Astrocyte (in vitro differentiated cells and primary cell): ENCODE data around the gene CGN. TPM values are rescaled to one million over a fixed set of nuclear protein-coding genes. Genes with fewer than 3 reads are reported as not detected.

Experiments used
- DNase-seq: peaks from one replicate; pipeline ENCODE4 v3.0.0-alpha.2; 2010; ENCODE audit warnings: low read depth
- FAIRE-seq: peaks from 2 replicates; lab custom pipeline; 2011; peaks lifted over from hg19 to GRCh38; lab: Jason Lieb, UNC
- H2AFZ ChIP-seq: 2 replicates; pipeline ENCODE4 v1.6.0; 2012; ENCODE audit warnings: low read depth, low read length, inconsistent platforms
- H3K27ac ChIP-seq: 2 replicates; pipeline ENCODE4 v1.5.1; 2011; ENCODE audit warnings: low read depth, low read length, inconsistent platforms
- H3K27me3 ChIP-seq: 2 replicates; pipeline ENCODE4 v1.6.0; 2011; ENCODE audit warnings: low read length, inconsistent platforms; ENCODE audit not compliant: insufficient read depth
- H3K36me3 ChIP-seq: 2 replicates; pipeline ENCODE4 v1.5.1; 2011; ENCODE audit warnings: low read length, inconsistent platforms; ENCODE audit not compliant: insufficient read depth
- H3K4me1 ChIP-seq: 2 replicates; pipeline ENCODE4 v1.5.1; 2011; ENCODE audit warnings: low read length, inconsistent platforms; ENCODE audit not compliant: insufficient read depth
- H3K4me2 ChIP-seq: 2 replicates; pipeline ENCODE4 v1.6.0; 2012; ENCODE audit warnings: low read length, inconsistent platforms
- H3K4me3 ChIP-seq: 2 replicates; pipeline ENCODE4 v1.5.1; 2011; ENCODE audit warnings: low read depth, mild to moderate bottlenecking, low read length, inconsistent platforms; ENCODE audit not compliant: insufficient read depth
- H3K79me2 ChIP-seq: 2 replicates; pipeline ENCODE4 v1.6.0; 2012; ENCODE audit warnings: mild to moderate bottlenecking, low read length, inconsistent platforms; ENCODE audit not compliant: insufficient read depth
- H3K9ac ChIP-seq: 2 replicates; pipeline ENCODE4 v1.6.0; 2012; ENCODE audit warnings: mild to moderate bottlenecking, low read length, inconsistent platforms
- H3K9me3 ChIP-seq: 2 replicates; pipeline ENCODE4 v1.5.1; 2012; ENCODE audit warnings: low read depth, mild to moderate bottlenecking, low read length, inconsistent platforms; ENCODE audit not compliant: insufficient read depth
- H4K20me1 ChIP-seq: 2 replicates; pipeline ENCODE4 v1.6.0; 2012; ENCODE audit warnings: low read length, inconsistent platforms; ENCODE audit not compliant: insufficient read depth
- H3K27ac Mint-ChIP-seq: one replicate; pipeline ENCODE4 v1.8.0; 2021; ENCODE audit warnings: mild to moderate bottlenecking, mixed read lengths; ENCODE audit not compliant: unreplicated experiment
- H3K27me3 Mint-ChIP-seq: one replicate; pipeline ENCODE4 v1.8.0; 2021; ENCODE audit warnings: low read depth, mixed read lengths; ENCODE audit not compliant: unreplicated experiment
- H3K36me3 Mint-ChIP-seq: one replicate; pipeline ENCODE4 v1.8.0; 2021; ENCODE audit warnings: low read depth, mixed read lengths; ENCODE audit not compliant: unreplicated experiment
- H3K4me1 Mint-ChIP-seq: one replicate; pipeline ENCODE4 v1.8.0; 2021; ENCODE audit warnings: low read depth, mixed read lengths; ENCODE audit not compliant: unreplicated experiment
- H3K4me3 Mint-ChIP-seq: one replicate; pipeline ENCODE4 v1.8.0; 2021; ENCODE audit warnings: mild to moderate bottlenecking, moderate library complexity, mixed read lengths; ENCODE audit not compliant: unreplicated experiment
- H3K9me3 Mint-ChIP-seq: one replicate; pipeline ENCODE4 v1.8.0; 2021; ENCODE audit warnings: mild to moderate bottlenecking, mixed read lengths; ENCODE audit not compliant: unreplicated experiment
- EZH2 ChIP-seq: IDR thresholded peaks from 2 replicates; pipeline ENCODE4 v1.6.1; 2012; ENCODE audit warnings: mild to moderate bottlenecking, low read length, inconsistent platforms; ENCODE audit not compliant: insufficient read depth
- total RNA-seq: library from RNA; stranded (reverse); gene quantifications from 2 replicates; pipeline ENCODE4 v1.2.1, GENCODE V29; 2021
- TF ChIP-seq, protein P1 (sequence below): IDR thresholded peaks from 2 replicates; pipeline ENCODE4 v1.5.1; 2011; ENCODE audit warnings: low read depth, mild to moderate bottlenecking, inconsistent platforms, low read length, moderate library complexity; ENCODE audit not compliant: insufficient read depth

CGN gene
- total RNA-seq, 1 donor from 2014 or later: 8.9 TPM

GRCh38 chr1:151512801-151513625 lies 1.8 kb downstream of the CGN start:
- Mint-ChIP-seq H3K27me3 (no peaks in the 10 kb centered on the region), H3K9me3 (peaks cover 2% of the 10 kb centered on the region), H3K27ac (peak overlapping the region; percentile 86), H3K4me3 (peak overlapping the region; percentile 76), H3K36me3 (no peaks in the 10 kb centered on the region), H3K4me1 (peaks cover 26% of the 10 kb centered on the region)
- Histone ChIP-seq H3K9ac (no peak overlapping the region), H3K4me1 (peaks cover 19% of the 10 kb centered on the region), H2AFZ (no peak overlapping the region), H3K27ac (no peak overlapping the region), H4K20me1 (no peaks in the 10 kb centered on the region), H3K4me3 (no peak overlapping the region), H3K27me3 (peaks cover 9% of the 10 kb centered on the region), H3K79me2 (no peaks in the 10 kb centered on the region), H3K9me3 (no peaks in the 10 kb centered on the region), H3K4me2 (no peak overlapping the region), H3K36me3 (no peaks in the 10 kb centered on the region)
- DNase-seq (no peak), FAIRE-seq (no peak)
- TF ChIP-seq, protein P1, sequence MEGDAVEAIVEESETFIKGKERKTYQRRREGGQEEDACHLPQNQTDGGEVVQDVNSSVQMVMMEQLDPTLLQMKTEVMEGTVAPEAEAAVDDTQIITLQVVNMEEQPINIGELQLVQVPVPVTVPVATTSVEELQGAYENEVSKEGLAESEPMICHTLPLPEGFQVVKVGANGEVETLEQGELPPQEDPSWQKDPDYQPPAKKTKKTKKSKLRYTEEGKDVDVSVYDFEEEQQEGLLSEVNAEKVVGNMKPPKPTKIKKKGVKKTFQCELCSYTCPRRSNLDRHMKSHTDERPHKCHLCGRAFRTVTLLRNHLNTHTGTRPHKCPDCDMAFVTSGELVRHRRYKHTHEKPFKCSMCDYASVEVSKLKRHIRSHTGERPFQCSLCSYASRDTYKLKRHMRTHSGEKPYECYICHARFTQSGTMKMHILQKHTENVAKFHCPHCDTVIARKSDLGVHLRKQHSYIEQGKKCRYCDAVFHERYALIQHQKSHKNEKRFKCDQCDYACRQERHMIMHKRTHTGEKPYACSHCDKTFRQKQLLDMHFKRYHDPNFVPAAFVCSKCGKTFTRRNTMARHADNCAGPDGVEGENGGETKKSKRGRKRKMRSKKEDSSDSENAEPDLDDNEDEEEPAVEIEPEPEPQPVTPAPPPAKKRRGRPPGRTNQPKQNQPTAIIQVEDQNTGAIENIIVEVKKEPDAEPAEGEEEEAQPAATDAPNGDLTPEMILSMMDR: no peak
- TF ChIP-seq EZH2: no peak

GRCh38 chr1:151513626-151514121 lies 2.5 kb downstream of the CGN start:
- peaks cover 9% of the 10 kb centered on the region for H3K27me3 ChIP-seq
- TF ChIP-seq, protein P1: no peak
- no peak for TF ChIP-seq EZH2
- H3K79me2 ChIP-seq: no peaks in the 10 kb centered on the region
- no peaks in the 10 kb centered on the region for H3K27me3 Mint-ChIP-seq
- no peaks in the 10 kb centered on the region for H3K36me3 Mint-ChIP-seq
- no peaks in the 10 kb centered on the region for H4K20me1 ChIP-seq
- peaks cover 2% of the 10 kb centered on the region for H3K9me3 Mint-ChIP-seq
- H3K27ac Mint-ChIP-seq: peak overlapping the region; percentile 86
- H3K4me3 Mint-ChIP-seq: peak overlapping the region; percentile 76
- H3K27ac ChIP-seq: no peak overlapping the region
- H3K9ac ChIP-seq: no peak overlapping the region
- H3K4me2 ChIP-seq: no peak overlapping the region
- H3K4me1 Mint-ChIP-seq: peaks cover 26% of the 10 kb centered on the region
- DNase-seq: no peak
- H3K4me1 ChIP-seq: peaks cover 19% of the 10 kb centered on the region
- no peaks in the 10 kb centered on the region for H3K36me3 ChIP-seq
- no peak overlapping the region for H3K4me3 ChIP-seq
- H2AFZ ChIP-seq: no peak overlapping the region
- H3K9me3 ChIP-seq: no peaks in the 10 kb centered on the region
- no peak for FAIRE-seq

DNA sequence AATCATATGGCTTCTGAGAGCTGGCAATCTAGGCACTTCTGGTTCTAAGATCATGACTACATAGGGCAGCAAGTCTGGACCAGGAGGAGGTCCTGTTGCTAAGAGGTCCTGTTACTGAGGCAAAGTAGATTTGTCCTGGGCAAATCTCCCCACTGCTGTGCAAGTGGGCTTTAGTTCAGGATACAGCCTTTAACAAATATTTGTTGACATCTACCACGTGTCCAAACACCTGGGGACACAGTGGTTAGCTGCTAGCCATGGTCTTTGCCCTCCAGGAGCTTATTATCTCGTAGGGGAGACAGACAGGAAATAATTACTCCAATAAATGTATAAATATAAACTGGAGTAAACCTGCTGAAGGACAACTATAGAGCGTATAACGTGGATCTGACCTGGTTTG lies 3.2 kb downstream of the CGN start:
- Histone ChIP-seq H3K4me2 (no peak overlapping the region), H3K4me3 (no peak overlapping the region), H3K79me2 (no peaks in the 10 kb centered on the region), H3K4me1 (peaks cover 19% of the 10 kb centered on the region), H4K20me1 (no peaks in the 10 kb centered on the region), H3K27ac (no peak overlapping the region), H3K9me3 (no peaks in the 10 kb centered on the region), H3K36me3 (no peaks in the 10 kb centered on the region), H3K9ac (no peak overlapping the region), H3K27me3 (peaks cover 9% of the 10 kb centered on the region), H2AFZ (no peak overlapping the region)
- no peaks in the 10 kb centered on the region for H3K36me3 Mint-ChIP-seq
- peaks cover 2% of the 10 kb centered on the region for H3K9me3 Mint-ChIP-seq
- no peak for DNase-seq
- TF ChIP-seq, protein P1: no peak
- H3K27me3 Mint-ChIP-seq: no peaks in the 10 kb centered on the region
- no peak overlapping the region for H3K4me3 Mint-ChIP-seq
- no peak for FAIRE-seq
- peak overlapping the region; percentile 53 for H3K27ac Mint-ChIP-seq
- H3K4me1 Mint-ChIP-seq: peaks cover 26% of the 10 kb centered on the region
